Measurements from ENCODE around the gene EPHB4.

GRCh38 chr7:100785878-100786277 is 41.4 kb downstream of the EPHB4 start:
- no peak for TF ChIP-seq ESRRA (CRISPR knock-in tag; IDR thresholded peaks at IDR 0.05; ENCODE audit: borderline replicate concordance)
- no peak for TF ChIP-seq TP53 (CRISPR knock-in tag; IDR thresholded peaks at IDR 0.05)
- no peak for TF ChIP-seq ZNF263 (CRISPR knock-in tag; IDR thresholded peaks at IDR 0.05; ENCODE audit: low read depth)
- TF ChIP-seq, protein P1, sequence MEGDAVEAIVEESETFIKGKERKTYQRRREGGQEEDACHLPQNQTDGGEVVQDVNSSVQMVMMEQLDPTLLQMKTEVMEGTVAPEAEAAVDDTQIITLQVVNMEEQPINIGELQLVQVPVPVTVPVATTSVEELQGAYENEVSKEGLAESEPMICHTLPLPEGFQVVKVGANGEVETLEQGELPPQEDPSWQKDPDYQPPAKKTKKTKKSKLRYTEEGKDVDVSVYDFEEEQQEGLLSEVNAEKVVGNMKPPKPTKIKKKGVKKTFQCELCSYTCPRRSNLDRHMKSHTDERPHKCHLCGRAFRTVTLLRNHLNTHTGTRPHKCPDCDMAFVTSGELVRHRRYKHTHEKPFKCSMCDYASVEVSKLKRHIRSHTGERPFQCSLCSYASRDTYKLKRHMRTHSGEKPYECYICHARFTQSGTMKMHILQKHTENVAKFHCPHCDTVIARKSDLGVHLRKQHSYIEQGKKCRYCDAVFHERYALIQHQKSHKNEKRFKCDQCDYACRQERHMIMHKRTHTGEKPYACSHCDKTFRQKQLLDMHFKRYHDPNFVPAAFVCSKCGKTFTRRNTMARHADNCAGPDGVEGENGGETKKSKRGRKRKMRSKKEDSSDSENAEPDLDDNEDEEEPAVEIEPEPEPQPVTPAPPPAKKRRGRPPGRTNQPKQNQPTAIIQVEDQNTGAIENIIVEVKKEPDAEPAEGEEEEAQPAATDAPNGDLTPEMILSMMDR (IDR thresholded peaks at IDR 0.05): no peak
- TF ChIP-seq PRDM15 (CRISPR knock-in tag; IDR thresholded peaks at IDR 0.05): no peak
- TF ChIP-seq TEAD1 (CRISPR knock-in tag; IDR thresholded peaks at IDR 0.05): no peak
- no peak for TF ChIP-seq ZNF232 (CRISPR knock-in tag; IDR thresholded peaks at IDR 0.05)
